Lower lobe of right lung (tissue), 2 donors: ENCODE results near the gene EGFLAM. TPM values are rescaled to one million over a fixed set of nuclear protein-coding genes. Genes with fewer than 3 reads are reported as not detected.

ENCODE experiments used
- ATAC-seq, 2 donors: fragments of 200-7000 bp; cut with Tn5 transposase; one replicate each; pipeline ENCODE4 v1.9.1; 2020 to 2022; ENCODE audit warnings: mild to moderate bottlenecking in 2 of 2, moderate library complexity in 2 of 2
- DNase-seq: peaks from one replicate; pipeline ENCODE4 v3.0.0-alpha.2; 2020
- H3K27ac ChIP-seq: fragments of 200-600 bp; one replicate; pipeline ENCODE4 v1.8.0; 2022
- H3K27me3 ChIP-seq: fragments of 200-600 bp; one replicate; pipeline ENCODE4 v1.8.0; 2022; ENCODE audit warnings: low read depth
- H3K36me3 ChIP-seq: fragments of 200-600 bp; one replicate; pipeline ENCODE4 v1.8.0; 2022; ENCODE audit warnings: mild to moderate bottlenecking
- H3K4me1 ChIP-seq: fragments of 200-600 bp; one replicate; pipeline ENCODE4 v1.8.0; 2022
- H3K4me3 ChIP-seq: fragments of 200-600 bp; one replicate; pipeline ENCODE4 v1.8.0; 2022; ENCODE audit warnings: mild to moderate bottlenecking
- H3K9me3 ChIP-seq: fragments of 200-600 bp; one replicate; pipeline ENCODE4 v1.8.0; 2022
- intact Hi-C: fragments of 100-400 bp; cut with DNase I; formaldehyde crosslinking; loops from one replicate; pipeline ENCODE4 v1.11.0; 2022
- total RNA-seq: library from RNA; stranded (reverse); fragmentation: NEBNext Ultra II Directional; extraction: Animal tissue kit (Norgen Biotek cat#: 25700); gene quantifications from one replicate; pipeline ENCODE4 v1.2.1, GENCODE V29; 2021
- TF ChIP-seq, protein P1 (sequence below): fragments of 200-600 bp; IDR thresholded peaks from one replicate; pipeline ENCODE4 v1.8.0; 2022; ENCODE audit warnings: antibody characterized with exemption, mild to moderate bottlenecking
- donor health status: DM: no; HTN: yes; CAD: no; lungs with severe emphysema.

EGFLAM gene
- total RNA-seq, 1 donor from 2014 or later = 2.4 TPM

DNA sequence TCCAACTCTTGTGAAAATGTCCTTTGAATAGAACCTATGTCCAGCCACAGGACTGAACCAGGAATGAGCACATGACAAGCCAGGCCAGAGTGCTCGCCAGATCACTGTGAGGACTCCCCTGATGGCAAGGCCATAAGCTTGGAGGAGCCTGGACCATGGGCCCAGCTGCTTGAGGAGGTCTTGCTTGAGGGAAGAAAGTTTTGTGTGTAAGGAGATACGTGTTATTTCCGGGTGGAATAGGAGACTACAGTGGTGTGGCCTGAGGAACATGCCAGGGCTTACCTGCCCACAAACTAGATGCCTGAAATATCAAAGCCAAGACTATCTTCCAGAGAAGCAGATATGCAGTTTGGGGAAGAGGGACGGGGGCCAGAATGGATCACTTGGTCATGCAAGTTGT, 213.3 kb downstream of the EGFLAM start:
- peaks cover 25% of the 10 kb centered on the region for H3K4me1 ChIP-seq
- intact Hi-C loops = no loop called here
- H3K9me3 ChIP-seq = no peaks in the 10 kb centered on the region
- no peaks in the 10 kb centered on the region for H3K27me3 ChIP-seq
- no peak overlapping the region for H3K4me3 ChIP-seq
- no peaks in the 10 kb centered on the region for H3K36me3 ChIP-seq
- TF ChIP-seq, protein P1, sequence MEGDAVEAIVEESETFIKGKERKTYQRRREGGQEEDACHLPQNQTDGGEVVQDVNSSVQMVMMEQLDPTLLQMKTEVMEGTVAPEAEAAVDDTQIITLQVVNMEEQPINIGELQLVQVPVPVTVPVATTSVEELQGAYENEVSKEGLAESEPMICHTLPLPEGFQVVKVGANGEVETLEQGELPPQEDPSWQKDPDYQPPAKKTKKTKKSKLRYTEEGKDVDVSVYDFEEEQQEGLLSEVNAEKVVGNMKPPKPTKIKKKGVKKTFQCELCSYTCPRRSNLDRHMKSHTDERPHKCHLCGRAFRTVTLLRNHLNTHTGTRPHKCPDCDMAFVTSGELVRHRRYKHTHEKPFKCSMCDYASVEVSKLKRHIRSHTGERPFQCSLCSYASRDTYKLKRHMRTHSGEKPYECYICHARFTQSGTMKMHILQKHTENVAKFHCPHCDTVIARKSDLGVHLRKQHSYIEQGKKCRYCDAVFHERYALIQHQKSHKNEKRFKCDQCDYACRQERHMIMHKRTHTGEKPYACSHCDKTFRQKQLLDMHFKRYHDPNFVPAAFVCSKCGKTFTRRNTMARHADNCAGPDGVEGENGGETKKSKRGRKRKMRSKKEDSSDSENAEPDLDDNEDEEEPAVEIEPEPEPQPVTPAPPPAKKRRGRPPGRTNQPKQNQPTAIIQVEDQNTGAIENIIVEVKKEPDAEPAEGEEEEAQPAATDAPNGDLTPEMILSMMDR = no peak
- no peak for ATAC-seq
- no peak overlapping the region for H3K27ac ChIP-seq
- no peak for DNase-seq

DNA sequence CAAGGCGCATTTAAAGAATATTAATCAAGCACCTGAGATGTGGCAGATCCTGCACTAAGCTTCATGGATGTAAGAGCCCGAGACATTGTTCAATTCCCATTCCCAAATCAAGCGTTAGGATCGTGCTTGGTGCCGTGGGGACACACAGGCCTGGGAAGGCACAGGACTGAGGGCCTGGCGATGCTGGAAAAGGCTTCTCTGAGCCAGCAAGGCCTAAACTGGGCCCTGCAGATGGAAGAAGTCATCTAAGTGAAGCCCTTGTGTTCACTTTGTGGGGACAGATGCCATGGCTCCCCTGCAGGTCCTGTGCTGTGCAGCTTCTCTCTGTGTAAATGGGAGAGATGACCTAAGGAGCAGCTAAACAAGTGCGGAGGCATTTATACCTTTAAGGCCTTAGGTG, 214.2 kb downstream of the EGFLAM start:
- H3K4me1 ChIP-seq = peaks cover 17% of the 10 kb centered on the region
- no peaks in the 10 kb centered on the region for H3K36me3 ChIP-seq
- no peak overlapping the region for H3K27ac ChIP-seq
- no peak for DNase-seq
- H3K9me3 ChIP-seq = no peaks in the 10 kb centered on the region
- intact Hi-C loops = no loop called here
- H3K27me3 ChIP-seq = no peaks in the 10 kb centered on the region
- ATAC-seq = no peak
- no peak overlapping the region for H3K4me3 ChIP-seq
- TF ChIP-seq, protein P1 = no peak

DNA sequence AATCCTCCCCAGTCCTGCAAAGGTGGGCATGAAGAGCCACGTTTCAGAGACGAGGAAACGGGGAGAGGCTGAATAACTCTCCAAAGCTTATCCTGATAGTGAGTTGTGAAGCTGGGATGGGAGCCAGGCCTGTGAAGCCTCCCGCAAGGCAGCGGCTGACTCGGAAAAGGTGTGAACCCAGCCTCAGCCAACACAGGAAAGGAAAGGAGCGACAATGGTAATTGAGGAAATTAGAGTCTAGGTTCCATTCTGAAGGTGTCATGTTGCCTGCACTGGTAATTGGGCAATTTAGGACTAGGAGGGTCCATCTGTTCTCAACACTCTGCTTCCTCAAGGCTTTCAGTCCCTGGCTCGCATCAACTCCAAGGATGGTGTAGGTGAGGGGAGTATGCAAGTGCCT, 214.6 kb downstream of the EGFLAM start:
- H3K4me1 ChIP-seq = peaks cover 12% of the 10 kb centered on the region
- no peaks in the 10 kb centered on the region for H3K9me3 ChIP-seq
- H3K36me3 ChIP-seq = peaks cover 4% of the 10 kb centered on the region
- H3K27ac ChIP-seq = no peak overlapping the region
- no peak overlapping the region for H3K4me3 ChIP-seq
- intact Hi-C loops = no loop called here
- DNase-seq (no peak), ATAC-seq (peak; percentile 18 to 29)
- TF ChIP-seq, protein P1 = no peak
- H3K27me3 ChIP-seq = no peaks in the 10 kb centered on the region

DNA sequence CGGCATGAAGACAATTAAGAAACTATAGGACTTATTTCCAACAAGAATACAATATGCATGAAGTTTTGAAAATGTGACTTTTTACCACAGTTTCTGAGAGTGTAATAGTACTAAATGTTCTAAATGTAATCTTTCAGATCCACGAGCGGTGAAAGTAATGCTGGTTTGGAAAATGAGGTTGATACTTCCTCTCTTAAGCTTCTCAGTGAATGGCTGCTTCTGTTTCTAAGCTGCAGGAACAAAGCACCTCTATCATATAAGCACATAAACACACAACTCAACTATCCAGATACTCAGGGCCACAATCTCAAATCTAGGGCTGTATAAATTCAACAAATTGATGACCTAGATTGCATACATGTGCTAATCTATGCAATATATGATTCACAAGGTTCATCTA, 219.8 kb downstream of the EGFLAM start:
- no peaks in the 10 kb centered on the region for H3K27me3 ChIP-seq
- H3K27ac ChIP-seq = no peak overlapping the region
- no peaks in the 10 kb centered on the region for H3K4me1 ChIP-seq
- intact Hi-C loops = no loop called here
- H3K9me3 ChIP-seq = no peaks in the 10 kb centered on the region
- peaks cover 48% of the 10 kb centered on the region for H3K36me3 ChIP-seq
- ATAC-seq (no peak), DNase-seq (no peak)
- no peak overlapping the region for H3K4me3 ChIP-seq
- TF ChIP-seq, protein P1 = no peak

DNA sequence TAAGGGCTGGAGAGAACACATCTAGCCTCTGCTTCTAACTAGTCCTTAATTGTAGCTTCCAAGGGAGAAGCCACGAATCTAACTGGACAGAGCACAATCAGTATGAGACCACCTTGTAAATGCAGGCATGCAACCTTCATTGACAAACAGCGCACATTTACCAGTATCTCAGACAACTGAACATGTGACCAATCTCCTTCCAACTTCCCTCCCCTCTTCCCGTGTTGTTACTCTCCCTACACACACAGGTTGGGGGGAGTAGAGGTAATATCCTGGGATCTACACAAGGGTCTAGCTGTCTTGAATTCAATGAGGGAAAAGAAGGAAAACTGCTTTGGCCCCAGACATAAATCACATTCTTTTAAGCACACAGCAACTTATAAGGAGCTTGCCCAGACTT, 220.5 kb downstream of the EGFLAM start:
- no peak for ATAC-seq
- H3K27me3 ChIP-seq = no peaks in the 10 kb centered on the region
- no peaks in the 10 kb centered on the region for H3K9me3 ChIP-seq
- no peak overlapping the region for H3K27ac ChIP-seq
- no peak overlapping the region for H3K4me3 ChIP-seq
- intact Hi-C loops = no loop called here
- H3K36me3 ChIP-seq = peaks cover 55% of the 10 kb centered on the region
- H3K4me1 ChIP-seq = no peaks in the 10 kb centered on the region
- TF ChIP-seq, protein P1 = no peak
- no peak for DNase-seq

DNA sequence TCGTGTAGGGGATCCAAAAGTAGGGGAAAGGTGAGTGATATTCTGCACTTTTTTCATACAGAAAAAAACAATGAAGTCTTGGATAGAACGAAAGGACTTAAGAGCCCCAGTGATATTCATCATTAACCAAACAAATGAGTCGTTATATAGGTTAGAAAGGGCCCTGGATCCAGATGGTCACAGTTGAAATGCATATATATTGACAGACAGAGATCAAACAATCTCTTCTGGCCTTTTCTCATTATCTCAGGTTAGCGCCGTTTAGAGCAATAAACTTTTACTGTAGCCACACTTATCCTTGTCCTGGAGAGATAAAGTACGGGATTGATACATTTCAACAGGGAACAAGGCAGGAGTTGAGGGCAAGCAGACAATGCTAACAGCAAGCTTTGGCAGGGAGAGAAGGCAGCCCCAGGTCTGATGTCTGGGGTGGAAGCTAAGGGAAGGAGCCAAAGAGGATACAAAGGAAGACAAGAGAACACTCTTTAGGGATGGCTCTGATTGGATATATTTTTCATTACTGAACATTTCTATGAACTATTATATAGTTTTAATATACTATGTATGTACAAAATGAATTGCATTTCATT, 221.1 kb downstream of the EGFLAM start:
- DNase-seq = no peak
- Histone ChIP-seq H3K4me3 (no peak overlapping the region), H3K36me3 (peaks cover 61% of the 10 kb centered on the region), H3K27me3 (no peaks in the 10 kb centered on the region), H3K27ac (no peak overlapping the region), H3K4me1 (no peaks in the 10 kb centered on the region), H3K9me3 (no peaks in the 10 kb centered on the region)
- TF ChIP-seq, protein P1 = no peak
- ATAC-seq = no peak
- intact Hi-C loops = no loop called here
